Purkinje cell (primary cell): ENCODE results near the gene KLHL2. TPM values are rescaled to one million over a fixed set of nuclear protein-coding genes. Genes with fewer than 3 reads are reported as not detected.

Experiments used
- polyA plus RNA-seq: library from polyadenylated mRNA; unstranded; fragments of >200 nt; fragmentation: Nextera tagmentation; gene quantifications from 2 replicates; pipeline ENCODE4 v1.2.1, GENCODE V29; 2014

The KLHL2 gene, protein sequence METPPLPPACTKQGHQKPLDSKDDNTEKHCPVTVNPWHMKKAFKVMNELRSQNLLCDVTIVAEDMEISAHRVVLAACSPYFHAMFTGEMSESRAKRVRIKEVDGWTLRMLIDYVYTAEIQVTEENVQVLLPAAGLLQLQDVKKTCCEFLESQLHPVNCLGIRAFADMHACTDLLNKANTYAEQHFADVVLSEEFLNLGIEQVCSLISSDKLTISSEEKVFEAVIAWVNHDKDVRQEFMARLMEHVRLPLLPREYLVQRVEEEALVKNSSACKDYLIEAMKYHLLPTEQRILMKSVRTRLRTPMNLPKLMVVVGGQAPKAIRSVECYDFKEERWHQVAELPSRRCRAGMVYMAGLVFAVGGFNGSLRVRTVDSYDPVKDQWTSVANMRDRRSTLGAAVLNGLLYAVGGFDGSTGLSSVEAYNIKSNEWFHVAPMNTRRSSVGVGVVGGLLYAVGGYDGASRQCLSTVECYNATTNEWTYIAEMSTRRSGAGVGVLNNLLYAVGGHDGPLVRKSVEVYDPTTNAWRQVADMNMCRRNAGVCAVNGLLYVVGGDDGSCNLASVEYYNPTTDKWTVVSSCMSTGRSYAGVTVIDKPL
- 40.3 and 58.4 TPM in 2 replicates for polyA plus RNA-seq

GRCh38 chr4:165207431-165208220 is at the start of gene KLHL2:
Gene KLHL2, plus strand, starts transcription at chr4:165207561. Its CDS starts 316 bp downstream, at chr4:165207877.

GRCh38 chr4:165327211-165328100 is 120.1 kb downstream of the KLHL2 start, which contains the start of gene MSMO1:
Gene MSMO1, plus strand, starts transcription at chr4:165327669. Its CDS starts 5,702 bp downstream, at chr4:165333371.

Other genes starting within 250 kb of the KLHL2 start
- gene TRIM61, start 229.9 kb upstream of the KLHL2 start, polyA plus RNA-seq: 3.1 and 3.8 TPM in 2 replicates
- gene TRIM60, start 175.6 kb upstream of the KLHL2 start, polyA plus RNA-seq: not detected in 2 replicates
- not detected in 2 replicates for gene TRIM75, start 153.7 kb upstream of the KLHL2 start, polyA plus RNA-seq
- 27.4 and 39.0 TPM in 2 replicates for gene TMEM192, start 94.7 kb upstream of the KLHL2 start, polyA plus RNA-seq
- gene MSMO1, start 120.1 kb downstream of the KLHL2 start, polyA plus RNA-seq: 63.7 and 100 TPM in 2 replicates
- 852 and 876 TPM in 2 replicates for gene CPE, start 171.4 kb downstream of the KLHL2 start, polyA plus RNA-seq